Measurements from ENCODE around the gene DYSF. TPM values are rescaled to one million over a fixed set of nuclear protein-coding genes. Genes with fewer than 3 reads are reported as not detected.
A peak's percentile ranks its signal among the peaks of the same experiment; 100 is the strongest.

The DYSF gene
- total and polyA plus RNA-seq, 2 donors (not counting 3 experiments of a cell fraction or from before 2014, with no cell fraction given) = 50.9 to 152 TPM

DNA sequence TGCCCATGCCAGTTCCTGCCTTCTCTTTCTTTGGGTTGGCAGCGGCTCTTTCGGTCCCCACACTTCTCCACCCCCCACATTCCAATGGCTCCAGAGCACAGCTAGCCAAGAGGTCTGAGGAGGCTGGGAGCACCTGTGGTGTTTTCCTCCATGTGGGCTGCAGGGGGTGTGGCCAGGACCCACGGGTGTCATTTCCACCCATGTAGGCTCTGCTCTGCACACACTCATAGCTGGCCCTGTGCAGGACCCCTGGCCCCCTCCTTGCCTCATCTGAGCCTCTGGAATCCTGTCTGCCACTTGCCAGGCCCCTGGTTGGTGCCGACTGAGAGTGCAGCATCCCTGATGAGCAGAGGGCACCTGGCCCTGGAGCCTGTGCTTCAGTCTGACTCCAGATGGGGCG is 46.3 kb downstream of the DYSF start:
- FAIRE-seq (peak; percentile 35), DNase-seq (ENCODE audit: low read depth, low spot score) (peak; percentile 13)
- no peaks in the 10 kb centered on the region for H3K9me3 ChIP-seq (replicated peaks; ENCODE audit: control insufficient read depth, insufficient read depth, low read length)
- TF ChIP-seq MYC (IDR thresholded peaks at IDR 0.05; ENCODE audit: low read depth, low read length) (no peak), POLR2AphosphoS5 (IDR thresholded peaks at IDR 0.05; ENCODE audit: insufficient read depth, low read depth, low read length) (no peak), FOS (IDR thresholded peaks at IDR 0.05; ENCODE audit: borderline replicate concordance, insufficient read depth, low read length) (no peak), JUN (IDR thresholded peaks at IDR 0.05; ENCODE audit: borderline replicate concordance, insufficient read depth, insufficient read length, low read depth) (no peak), POLR2A (IDR thresholded peaks at IDR 0.05; ENCODE audit: low read depth, low read length) (no peak)
- TF ChIP-seq, protein P1, sequence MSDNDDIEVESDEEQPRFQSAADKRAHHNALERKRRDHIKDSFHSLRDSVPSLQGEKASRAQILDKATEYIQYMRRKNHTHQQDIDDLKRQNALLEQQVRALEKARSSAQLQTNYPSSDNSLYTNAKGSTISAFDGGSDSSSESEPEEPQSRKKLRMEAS (IDR thresholded peaks at IDR 0.05; ENCODE audit: insufficient read depth, insufficient read length) = no peak
- no peaks in the 10 kb centered on the region for H3K9me1 ChIP-seq (replicated peaks; ENCODE audit: control insufficient read depth, extremely low read depth, insufficient read depth, low read length)
- dilution Hi-C loops (cut with MboI; ENCODE audit: extremely low pct_ligation_motif_present, low sequenced_read_pairs) = no loop called here
- ChIA-PET CTCF (interaction anchor here (1.9 to 3.6 kb wide), 3 partner anchors 11 to 200 kb away, joined by 5 to 19 read pairs (median 18); no protein-coding TSS in a partner anchor), POLR2A (interaction anchor here (0.7 to 1.6 kb wide), 2 partner anchors 29 to 33 kb away, joined by 3 read pairs; no protein-coding TSS in a partner anchor)
- peak overlapping the region; percentile 47 for H3K4me2 ChIP-seq (ENCODE audit: insufficient read depth, low read length)
- peak overlapping the region; percentile 71 for H3K9ac ChIP-seq (replicated peaks; ENCODE audit: extremely low read depth, insufficient read depth, low read length)
- no peaks in the 10 kb centered on the region for H4K20me1 ChIP-seq (replicated peaks; ENCODE audit: control insufficient read depth, extremely low read depth, insufficient read depth, low read length)
- H3K79me2 ChIP-seq (ENCODE audit: control insufficient read depth, insufficient read depth, low read length) = no peaks in the 10 kb centered on the region
- no peaks in the 10 kb centered on the region for H3K27me3 ChIP-seq (ENCODE audit: control insufficient read depth in 2 of 2, insufficient read depth in 2 of 2, low read length in 2 of 2)
- H3K36me3 ChIP-seq (ENCODE audit: control insufficient read depth in 2 of 2, extremely low read depth in 1 of 2, insufficient read depth in 2 of 2, low read length in 2 of 2) = no peaks in the 10 kb centered on the region
- no TSS peak for BruUV-seq (replicated peaks)
- H2AFZ ChIP-seq (ENCODE audit: low read depth, low read length) = no peak overlapping the region
- H3K27ac ChIP-seq (ENCODE audit: insufficient read depth, low read depth, low read length) = peak overlapping the region; percentile 96
- peaks cover 74% of the 10 kb centered on the region for H3K4me1 ChIP-seq (ENCODE audit: control insufficient read depth, extremely low read depth, insufficient read depth, low read length)
- intact Hi-C loops (cut with micrococcal nuclease) = loop anchor here (1.0 to 5.0 kb wide), 2 partner anchors 7 to 167 kb away; partner anchors contain the start of gene ZNF638
- no peak overlapping the region for H3K4me3 ChIP-seq (replicated peaks in 1 of 3; ENCODE audit: insufficient read depth in 1 of 3, low read depth in 1 of 3, low read length in 3 of 3)

DNA sequence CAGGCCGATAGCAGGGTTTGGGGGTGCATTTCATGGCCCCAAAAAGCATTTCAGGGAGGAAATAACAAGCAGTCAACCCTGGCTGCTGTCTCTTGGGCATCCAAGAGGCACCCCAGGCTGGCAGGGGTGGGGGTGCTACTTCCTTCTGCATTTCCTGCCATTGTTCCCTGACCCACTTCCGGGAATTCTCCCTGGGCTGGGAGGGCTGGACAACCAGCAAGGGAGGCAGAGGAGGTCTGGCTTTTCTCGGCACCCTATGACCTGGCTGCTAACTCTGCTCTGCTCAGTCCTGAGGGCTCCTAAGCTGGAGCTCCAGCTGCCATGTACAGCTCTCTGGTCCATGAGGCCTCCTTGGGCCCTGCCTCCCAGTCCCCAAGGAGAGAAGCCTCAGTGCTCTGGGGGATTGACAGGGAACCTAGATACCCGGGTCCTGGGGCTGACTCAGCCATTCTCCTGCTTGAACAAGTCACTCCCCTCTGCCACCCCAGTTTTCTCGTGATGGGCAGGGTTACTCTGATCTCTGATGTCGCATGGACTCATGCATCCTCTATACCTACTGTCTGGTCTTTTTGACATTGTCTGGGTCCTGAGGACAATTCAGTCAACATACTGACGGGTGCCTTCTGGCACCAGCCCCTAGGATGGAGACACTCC is 47.2 kb downstream of the DYSF start:
- intact Hi-C loops (cut with micrococcal nuclease) = loop anchor here (1.0 to 5.0 kb wide), 2 partner anchors 8 to 168 kb away; partner anchors contain the start of gene ZNF638
- peak; percentile 89 for DNase-seq (ENCODE audit: low read depth, low spot score)
- CTCF ChIA-PET = interaction anchor here (0.5 to 15.3 kb wide), 5 partner anchors 9 to 169 kb away, joined by 3 to 670 read pairs (median 3); partner anchors contain the start of genes DYSF and ZNF638

More for the DNA sequence above, 47.2 kb downstream of the DYSF start:
- Histone ChIP-seq H3K9ac (replicated peaks; ENCODE audit: extremely low read depth, insufficient read depth, low read length) (peak overlapping the region; percentile 71), H3K4me3 (replicated peaks in 1 of 3; ENCODE audit: insufficient read depth in 1 of 3, low read depth in 1 of 3, low read length in 3 of 3) (peak overlapping the region in 1 of 3 experiments; percentile 14), H3K36me3 (ENCODE audit: control insufficient read depth in 2 of 2, extremely low read depth in 1 of 2, insufficient read depth in 2 of 2, low read length in 2 of 2) (no peaks in the 10 kb centered on the region), H3K27ac (ENCODE audit: insufficient read depth, low read depth, low read length) (peak overlapping the region; percentile 96), H3K79me2 (ENCODE audit: control insufficient read depth, insufficient read depth, low read length) (no peaks in the 10 kb centered on the region), H4K20me1 (replicated peaks; ENCODE audit: control insufficient read depth, extremely low read depth, insufficient read depth, low read length) (no peaks in the 10 kb centered on the region), H3K4me2 (ENCODE audit: insufficient read depth, low read length) (peak overlapping the region; percentile 54), H3K9me3 (replicated peaks; ENCODE audit: control insufficient read depth, insufficient read depth, low read length) (no peaks in the 10 kb centered on the region), H3K4me1 (ENCODE audit: control insufficient read depth, extremely low read depth, insufficient read depth, low read length) (peaks cover 67% of the 10 kb centered on the region), H2AFZ (ENCODE audit: low read depth, low read length) (peak overlapping the region; percentile 29), H3K9me1 (replicated peaks; ENCODE audit: control insufficient read depth, extremely low read depth, insufficient read depth, low read length) (no peaks in the 10 kb centered on the region), H3K27me3 (ENCODE audit: control insufficient read depth in 2 of 2, insufficient read depth in 2 of 2, low read length in 2 of 2) (no peaks in the 10 kb centered on the region)
- FAIRE-seq = peak; percentile 97
- BruUV-seq (replicated peaks) = TSS peak; percentile 72
- dilution Hi-C loops (cut with MboI; ENCODE audit: extremely low pct_ligation_motif_present, low sequenced_read_pairs) = no loop called here
- peak; percentile 88 for TF ChIP-seq POLR2AphosphoS5 (IDR thresholded peaks at IDR 0.05; ENCODE audit: insufficient read depth, low read depth, low read length)
- no peak for TF ChIP-seq EZH2 (IDR thresholded peaks at IDR 0.05; ENCODE audit: borderline replicate concordance, low read depth, low read length, severe bottlenecking)
- POLR2A ChIA-PET = interaction anchor here (1.6 kb wide), 1 partner anchor 34 kb away, joined by 3 read pairs; no protein-coding TSS in a partner anchor

Measured in endothelial cell of umbilical vein (primary cell).